Activated CD4-positive, alpha-beta T cell treated with anti-CD3 and anti-CD28 coated beads for 1 hour (primary cell): Measurements from ENCODE around the gene P2RY6.

Source experiments
- DNase-seq: peaks from one replicate; pipeline ENCODE4 v3.0.0-alpha.2; 2020

P2RY6 gene

DNA sequence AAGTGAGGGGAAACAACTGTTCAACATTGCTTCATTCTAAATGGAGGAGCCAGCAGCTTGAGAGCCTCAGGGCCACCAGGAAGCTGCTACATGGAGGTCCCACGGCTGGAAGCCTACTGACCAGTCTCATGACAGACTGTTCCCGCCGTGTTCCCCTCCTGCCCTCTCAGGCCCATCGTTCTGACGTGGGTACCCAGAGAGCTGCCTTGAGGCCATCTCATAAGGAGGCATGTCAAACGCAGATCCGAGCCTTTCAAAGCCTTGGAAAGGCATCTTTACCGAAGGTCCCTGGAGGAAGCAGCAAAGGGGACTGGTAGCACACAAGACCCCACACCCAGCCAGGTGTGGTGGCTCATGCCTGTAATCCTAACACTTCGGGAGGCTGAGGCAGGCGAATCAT is 27.6 kb downstream of the P2RY6 start:
- no peak for DNase-seq

DNA sequence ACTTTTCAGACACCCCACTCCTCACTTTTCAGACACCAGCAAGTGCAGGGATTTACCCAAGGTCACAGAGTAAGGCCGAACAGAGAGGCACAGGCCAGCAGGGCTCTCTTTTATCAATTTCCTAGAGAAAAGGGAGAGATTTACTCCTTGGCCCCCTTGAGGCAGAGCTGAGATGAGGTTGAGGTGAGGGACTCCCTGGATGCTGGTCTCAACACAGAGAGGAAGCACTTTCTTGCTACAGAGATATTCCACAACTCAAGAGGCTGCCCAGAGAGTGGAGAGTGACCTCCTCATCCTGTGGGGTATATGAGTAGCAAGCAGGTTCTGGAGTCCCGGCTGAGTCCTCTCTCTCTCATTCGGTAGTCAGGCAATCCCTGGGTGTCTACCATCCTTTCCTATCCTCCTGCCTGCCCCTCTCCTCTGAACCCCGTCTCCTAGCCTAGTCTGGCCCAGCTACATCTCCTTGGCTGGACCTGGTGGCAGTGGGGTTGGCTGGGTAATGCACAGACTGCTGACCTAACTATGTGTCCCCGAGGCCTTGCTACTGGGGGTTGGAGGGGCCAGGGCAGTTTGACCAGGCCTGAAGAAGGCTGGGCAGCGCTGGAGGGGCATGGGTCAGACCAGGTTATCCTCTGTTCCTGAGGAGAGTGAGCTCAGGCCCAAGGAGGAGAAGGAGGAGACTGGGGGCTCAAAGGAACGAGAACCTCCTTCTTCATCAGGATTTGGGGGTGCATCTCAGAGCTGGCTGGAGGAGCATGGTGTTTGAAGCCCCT is 34.1 kb downstream of the P2RY6 start:
- no peak for DNase-seq

DNA sequence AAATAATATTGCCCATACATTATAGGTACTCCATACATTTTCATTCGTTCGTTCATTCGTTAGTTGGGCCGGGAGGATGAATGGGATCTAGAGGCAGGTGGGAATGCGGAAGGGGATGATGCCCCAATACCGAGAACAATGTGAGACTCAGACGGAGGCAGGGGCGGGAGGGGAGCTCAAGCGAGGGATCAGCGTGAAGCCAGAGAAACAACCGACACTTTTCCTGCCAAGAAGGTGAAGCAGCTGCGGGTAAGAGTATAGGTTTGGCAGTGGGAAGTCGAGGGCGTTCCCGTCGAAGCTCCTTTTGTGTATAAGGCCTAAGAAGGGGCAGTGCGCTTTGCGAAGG is 34.8 kb downstream of the P2RY6 start:
- no peak for DNase-seq

DNA sequence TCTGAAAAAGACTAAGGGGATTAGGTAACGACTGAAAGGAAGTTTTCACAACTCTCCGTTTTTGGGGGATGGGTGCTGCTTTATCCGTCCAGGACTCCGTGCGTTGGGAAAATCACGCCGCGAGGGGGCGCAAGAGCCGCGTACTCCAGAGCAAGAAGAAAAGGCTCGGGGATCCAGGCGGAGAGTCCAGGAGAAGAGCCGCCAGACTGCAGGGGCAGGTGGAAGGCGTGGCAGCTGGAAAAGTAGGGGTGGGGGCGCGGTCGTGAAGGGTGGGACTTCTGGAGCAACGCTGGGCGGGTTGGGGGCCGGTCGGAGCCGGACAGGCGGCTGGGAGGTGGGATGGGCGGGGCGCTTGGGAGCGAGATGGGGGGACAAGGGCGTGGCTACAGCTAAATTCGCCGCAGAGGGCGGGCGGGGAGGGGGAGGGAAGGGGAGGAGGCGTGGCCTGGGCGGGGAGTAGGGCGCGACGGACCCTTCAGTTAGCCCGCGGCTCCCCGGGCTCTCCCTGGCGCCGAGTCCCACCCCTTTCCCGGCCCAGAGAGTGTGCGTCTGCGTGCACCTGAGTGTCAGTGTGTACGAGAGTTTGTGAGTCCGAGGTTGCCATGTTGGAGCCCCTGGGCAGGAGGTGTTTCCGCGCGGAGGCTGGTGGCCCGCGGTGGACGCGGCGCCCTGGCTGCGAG is 35.3 kb downstream of the P2RY6 start:
- peak; percentile 80 for DNase-seq

DNA sequence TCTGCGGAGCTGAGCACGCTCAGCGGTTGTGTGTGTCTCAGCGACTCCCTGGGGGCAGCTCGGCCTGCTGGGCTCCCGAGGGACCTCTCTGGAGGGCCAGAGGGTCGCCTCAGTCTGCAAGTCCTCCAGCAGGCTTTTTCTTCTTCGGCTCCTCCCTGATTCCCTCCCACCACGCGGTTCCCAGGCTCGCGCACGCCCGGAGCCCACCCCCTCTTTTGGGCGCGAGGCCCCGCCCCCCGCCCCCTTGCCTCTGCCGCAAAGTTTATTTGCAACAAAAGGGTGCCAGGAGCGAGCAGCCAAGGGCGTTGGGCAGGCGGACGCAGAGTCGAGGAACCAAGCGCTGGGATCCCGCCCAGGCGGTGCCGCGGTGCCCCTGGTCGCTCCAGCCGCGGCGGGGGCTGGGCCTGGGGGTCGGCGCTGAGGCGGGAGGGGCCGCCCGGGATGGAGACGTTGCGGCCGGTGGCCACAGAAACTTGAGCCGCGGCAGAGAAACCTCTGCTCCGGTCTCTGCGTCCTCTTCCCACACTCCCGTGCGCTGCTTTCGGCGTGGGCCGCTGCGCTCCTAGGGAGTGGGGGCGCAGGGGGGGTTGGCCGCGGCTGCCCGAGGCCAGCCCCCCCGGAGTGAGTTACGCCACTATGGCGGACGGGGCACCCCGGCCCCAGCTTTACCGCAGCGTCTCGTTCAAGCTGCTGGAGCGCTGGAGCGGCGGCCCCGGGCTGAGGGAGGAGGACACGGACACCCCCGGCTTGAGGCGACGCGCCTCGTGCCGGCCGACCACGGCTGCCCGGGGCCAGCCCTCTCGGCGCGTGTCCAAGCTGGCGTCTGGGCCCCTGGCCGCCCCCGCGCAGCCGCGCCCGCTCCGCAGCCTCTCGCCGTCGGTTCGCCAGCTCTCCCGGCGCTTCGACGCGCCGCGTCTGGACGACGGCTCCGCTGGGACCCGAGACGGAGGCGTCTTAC is 36.1 kb downstream of the P2RY6 start, which contains the start of gene ARHGEF17:
ARHGEF17 (plus strand) TSS at position 274 of the 958 bp plus-strand sequence; CDS start at position 637, 363 bp downstream.
- DNase-seq = no peak

DNA sequence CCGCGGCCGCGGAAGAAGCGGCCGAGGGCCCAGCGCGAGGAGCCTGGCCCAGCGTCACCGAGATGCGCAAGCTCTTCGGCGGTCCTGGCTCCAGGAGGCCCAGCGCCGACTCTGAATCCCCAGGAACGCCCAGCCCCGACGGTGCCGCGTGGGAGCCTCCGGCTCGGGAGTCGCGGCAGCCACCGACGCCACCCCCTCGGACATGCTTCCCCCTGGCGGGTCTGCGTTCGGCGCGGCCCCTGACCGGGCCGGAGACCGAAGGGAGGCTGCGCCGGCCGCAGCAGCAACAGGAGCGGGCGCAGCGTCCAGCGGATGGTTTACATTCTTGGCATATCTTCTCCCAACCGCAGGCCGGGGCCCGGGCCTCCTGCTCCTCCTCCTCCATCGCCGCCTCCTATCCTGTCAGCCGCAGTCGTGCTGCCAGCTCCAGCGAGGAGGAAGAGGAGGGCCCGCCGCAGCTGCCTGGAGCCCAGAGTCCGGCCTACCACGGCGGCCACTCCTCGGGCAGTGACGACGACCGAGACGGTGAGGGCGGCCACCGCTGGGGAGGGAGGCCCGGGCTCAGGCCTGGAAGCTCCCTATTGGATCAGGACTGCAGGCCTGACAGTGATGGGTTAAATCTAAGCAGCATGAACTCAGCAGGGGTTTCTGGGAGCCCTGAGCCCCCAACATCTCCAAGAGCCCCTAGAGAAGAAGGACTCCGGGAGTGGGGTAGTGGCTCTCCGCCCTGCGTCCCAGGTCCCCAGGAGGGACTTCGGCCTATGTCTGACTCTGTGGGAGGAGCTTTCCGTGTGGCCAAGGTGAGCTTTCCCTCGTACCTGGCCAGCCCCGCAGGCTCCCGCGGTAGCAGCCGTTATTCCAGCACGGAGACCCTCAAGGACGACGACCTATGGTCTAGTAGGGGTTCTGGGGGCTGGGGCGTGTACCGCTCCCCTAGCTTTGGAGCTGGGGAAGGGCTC is 37.1 kb downstream of the P2RY6 start:
- no peak for DNase-seq

DNA sequence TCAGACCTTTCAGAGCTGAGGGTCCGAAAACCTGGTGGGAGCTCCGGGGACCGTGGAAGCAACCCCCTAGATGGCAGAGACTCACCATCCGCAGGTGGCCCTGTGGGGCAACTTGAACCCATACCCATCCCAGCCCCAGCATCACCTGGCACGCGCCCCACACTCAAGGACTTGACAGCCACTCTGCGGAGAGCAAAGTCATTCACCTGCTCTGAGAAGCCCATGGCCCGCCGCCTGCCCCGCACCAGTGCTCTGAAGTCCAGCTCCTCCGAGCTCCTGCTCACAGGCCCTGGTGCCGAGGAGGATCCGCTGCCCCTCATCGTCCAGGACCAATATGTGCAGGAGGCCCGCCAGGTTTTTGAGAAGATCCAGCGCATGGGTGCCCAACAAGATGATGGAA is 37.9 kb downstream of the P2RY6 start:
- no peak for DNase-seq

DNA sequence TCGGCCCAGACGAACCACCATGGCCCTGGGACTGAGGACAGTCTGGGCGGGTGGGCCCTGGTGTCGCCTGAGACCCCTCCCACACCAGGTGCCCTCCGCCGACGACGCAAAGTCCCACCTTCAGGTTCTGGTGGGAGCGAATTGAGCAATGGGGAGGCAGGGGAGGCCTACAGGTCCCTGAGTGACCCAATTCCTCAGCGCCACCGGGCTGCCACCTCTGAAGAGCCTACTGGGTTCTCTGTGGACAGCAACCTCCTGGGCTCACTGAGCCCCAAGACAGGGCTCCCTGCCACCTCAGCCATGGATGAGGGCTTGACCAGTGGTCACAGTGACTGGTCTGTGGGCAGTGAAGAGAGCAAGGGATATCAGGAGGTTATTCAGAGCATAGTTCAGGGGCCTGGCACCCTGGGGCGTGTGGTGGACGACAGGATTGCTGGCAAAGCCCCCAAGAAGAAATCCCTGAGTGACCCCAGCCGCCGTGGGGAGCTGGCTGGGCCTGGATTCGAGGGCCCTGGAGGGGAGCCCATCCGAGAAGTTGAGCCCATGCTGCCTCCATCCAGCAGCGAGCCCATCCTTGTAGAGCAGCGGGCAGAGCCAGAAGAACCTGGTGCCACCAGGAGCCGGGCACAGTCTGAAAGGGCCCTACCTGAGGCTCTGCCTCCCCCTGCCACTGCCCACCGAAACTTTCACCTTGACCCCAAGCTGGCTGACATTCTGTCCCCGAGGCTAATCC is 38.7 kb downstream of the P2RY6 start:
- DNase-seq = no peak

DNA sequence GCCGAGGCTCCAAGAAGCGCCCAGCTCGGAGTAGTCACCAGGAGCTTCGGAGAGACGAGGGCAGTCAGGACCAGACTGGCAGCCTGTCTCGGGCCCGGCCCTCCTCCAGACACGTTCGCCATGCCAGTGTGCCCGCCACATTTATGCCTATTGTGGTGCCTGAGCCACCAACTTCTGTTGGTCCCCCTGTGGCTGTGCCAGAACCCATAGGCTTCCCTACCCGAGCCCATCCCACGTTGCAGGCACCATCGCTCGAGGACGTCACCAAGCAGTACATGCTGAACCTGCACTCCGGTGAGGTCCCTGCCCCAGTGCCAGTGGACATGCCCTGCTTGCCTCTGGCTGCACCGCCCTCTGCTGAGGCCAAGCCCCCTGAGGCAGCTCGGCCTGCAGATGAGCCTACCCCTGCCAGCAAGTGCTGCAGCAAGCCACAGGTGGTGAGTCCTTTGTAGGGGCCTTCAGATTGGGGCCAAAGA is 39.3 kb downstream of the P2RY6 start:
- no peak for DNase-seq

DNA sequence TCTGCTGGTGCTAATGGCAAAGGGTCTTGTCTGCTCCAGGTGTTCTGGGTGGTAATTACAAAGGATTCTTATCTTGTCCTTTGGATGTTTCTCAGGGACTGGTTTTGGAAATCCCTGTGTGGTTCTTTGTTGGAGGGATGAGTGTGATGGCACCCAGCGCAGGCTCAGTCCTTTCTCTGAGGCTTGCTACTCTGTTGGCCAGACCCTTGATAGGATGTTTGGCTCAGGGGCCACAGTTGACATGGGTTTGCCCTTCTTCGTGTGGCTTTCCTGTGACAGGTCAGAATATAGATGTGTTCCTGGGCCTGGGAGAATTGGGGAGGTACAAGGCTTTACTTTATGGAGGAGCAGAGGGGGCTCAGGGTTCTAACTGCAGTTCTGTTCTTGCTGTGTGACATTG is 39.9 kb downstream of the P2RY6 start:
- no peak for DNase-seq

DNA sequence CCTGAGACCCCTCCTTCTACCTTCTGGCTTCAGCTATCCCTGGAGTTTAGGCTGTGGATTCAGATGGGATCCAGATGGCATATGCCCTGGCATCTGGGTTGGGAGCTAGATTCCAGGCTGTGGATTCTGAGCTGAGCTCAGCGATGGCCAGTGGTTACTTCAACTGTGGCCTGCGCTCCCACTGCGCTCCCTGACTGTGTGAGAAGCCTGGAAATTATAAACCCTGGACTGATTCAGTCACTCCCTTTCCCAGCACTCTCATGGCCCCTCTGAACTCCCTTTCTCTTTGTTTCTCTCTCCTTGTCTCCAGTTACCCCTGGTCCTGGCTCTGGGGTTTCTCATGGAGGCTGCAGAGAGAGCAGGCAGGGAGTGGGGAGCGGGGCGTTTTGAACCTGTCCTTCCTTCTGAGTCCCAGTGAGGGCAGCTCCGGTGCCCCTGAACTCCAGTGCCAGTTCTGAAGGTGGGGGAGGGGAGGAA is 40.8 kb downstream of the P2RY6 start:
- DNase-seq = no peak

DNA sequence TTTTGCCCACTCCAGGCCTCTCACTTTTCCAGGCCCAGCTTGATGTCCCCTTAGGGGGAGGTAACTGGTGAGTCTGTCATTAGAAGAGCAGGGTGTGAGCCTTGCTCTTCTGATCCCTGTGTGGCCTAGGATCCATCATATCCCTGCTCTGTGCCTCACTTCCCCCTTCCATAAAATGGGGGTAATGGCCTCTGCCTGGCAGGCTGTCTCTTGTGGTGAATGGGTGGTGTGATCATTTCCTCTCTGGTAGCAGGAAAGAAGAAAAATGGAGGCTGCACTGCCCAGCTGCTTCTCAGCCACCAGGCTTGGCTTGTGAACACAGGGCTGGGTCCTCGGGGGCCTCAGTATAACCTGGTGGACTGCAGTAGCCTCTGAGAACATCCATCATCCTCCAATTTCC is 41.5 kb downstream of the P2RY6 start:
- DNase-seq = no peak

DNA sequence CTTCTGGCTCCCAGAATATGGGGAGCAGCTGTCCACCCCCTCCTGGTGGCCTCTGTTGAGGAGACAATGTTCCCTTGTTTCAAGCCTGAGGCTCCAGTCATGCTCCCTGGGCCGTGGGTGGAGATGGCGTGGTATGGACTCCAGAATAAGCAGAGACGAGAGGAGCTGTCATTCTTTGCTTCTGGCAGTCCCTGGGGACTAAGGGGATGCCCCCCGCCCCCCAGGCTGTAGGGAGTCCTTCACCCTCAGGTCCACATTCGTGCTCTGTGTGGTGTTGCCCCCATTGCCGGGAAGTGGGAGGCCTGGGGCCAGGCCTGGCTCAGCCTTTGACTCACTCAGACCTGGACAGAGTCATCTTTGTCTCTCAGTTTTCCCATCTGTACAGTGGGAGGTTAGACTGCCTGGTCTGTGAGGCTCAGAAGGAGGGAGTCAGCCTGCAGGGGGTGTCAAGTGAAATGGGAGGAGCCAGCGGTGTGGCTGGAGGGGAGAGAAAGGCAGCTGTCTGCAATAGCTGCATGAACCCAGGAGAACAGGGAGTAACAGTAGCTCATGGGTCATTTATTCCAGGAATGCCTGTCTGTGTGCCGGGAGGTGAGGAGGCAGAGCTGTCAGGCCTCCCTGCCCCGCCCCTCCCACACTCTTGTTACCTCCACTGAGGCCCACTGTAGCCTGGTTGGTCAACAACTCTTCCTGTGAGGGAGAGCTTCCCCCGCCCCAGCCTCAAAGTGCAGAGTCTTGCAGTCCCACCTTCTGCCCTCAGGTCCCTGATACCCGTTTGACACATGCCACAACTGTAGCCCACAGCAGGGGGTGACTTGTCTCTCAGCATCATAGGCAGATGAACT is 42.2 kb downstream of the P2RY6 start:
- DNase-seq = no peak

DNA sequence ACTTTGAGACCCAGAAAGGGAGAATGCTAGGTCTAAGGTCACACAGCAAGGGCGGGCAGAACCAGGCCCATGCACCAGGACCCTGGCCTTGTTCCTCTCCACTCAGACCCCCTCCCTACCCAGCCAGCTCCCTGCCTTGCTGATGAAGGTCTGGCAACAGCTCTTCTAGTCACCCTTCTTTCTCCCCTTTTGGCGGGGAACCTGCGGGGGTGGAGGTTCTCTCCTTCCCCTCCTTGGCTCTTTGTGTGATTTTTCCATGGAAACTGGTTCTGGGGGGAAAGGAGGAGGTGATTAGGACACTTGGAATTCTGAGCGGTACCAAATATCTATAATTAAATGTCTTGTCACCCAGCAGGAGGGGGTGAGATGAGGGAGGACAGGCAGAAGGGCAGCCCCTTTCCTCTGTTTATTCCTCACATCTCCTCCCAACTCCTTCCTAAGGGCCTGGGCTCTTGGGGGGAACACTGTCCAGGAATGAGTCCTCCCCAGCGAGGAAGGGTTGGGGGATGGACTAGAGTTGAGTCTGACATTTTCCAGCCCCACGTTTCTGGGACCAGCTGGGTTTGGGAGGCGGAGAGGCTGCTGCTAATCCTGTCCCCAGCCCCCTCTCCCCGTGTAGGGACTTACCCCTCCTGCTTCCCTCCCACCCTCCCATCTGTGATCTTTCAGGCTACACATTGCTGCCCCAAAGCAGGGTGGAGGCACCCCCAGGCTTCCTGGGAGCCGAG is 43.3 kb downstream of the P2RY6 start:
- no peak for DNase-seq

DNA sequence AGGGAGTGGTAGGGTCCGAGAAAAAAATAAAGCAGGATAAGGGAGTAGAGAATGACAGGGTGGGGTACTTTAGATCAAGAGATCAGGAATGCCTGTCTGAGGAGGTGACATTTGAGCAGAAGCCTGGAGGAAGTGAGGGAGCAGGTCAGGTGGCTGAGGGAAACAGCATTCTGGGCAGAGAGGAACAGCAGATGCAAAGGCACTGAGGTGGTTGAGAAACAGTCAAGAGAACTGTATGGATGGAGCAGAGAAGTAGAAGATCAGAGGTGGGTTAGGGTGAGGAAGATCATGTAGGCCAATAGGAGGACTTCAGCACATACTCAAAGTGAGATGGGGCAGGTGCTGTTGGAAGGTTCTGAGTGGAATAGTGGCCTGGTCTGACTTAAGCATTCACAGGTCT is 44.3 kb downstream of the P2RY6 start:
- DNase-seq = no peak

DNA sequence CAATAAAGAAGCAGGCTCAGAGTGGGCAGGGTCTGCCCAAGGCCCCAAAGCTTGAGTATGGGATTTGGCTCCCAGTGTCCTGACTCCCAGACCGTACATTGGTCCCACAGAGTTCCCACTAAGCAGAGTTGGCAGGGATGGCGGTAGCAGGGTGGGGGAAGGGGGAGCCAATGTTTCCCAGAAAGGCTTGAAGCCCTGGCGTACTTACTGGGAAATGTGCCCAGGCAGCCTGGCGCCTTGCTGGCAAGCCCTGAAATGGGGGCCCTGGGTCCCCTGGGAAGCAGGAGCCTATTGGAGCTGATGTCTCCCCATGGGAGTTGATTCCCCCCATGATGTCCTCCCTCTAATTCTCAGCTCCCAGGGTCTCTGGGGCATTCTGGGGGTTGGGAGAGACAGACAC is 45.2 kb downstream of the P2RY6 start:
- no peak for DNase-seq

DNA sequence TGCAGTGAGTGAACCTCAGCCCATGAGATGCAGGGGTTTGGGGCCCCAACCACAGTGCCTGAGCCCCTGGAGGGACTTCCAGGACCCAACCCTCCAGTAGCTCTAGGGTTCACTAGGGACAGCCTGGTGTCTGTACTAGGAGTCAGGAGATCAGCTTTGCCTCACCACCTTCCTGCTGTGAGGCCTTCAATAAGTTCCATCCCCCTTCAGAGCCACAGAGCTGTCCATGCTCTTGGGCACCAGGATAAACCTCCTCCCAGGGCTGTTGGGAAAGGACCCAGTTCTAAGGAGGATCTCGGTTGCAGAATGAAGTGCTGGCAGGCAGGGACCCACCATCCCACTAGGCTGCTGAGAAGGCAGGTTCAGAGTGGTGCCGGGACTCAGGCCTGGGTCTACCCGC is 45.7 kb downstream of the P2RY6 start:
- DNase-seq = no peak

DNA sequence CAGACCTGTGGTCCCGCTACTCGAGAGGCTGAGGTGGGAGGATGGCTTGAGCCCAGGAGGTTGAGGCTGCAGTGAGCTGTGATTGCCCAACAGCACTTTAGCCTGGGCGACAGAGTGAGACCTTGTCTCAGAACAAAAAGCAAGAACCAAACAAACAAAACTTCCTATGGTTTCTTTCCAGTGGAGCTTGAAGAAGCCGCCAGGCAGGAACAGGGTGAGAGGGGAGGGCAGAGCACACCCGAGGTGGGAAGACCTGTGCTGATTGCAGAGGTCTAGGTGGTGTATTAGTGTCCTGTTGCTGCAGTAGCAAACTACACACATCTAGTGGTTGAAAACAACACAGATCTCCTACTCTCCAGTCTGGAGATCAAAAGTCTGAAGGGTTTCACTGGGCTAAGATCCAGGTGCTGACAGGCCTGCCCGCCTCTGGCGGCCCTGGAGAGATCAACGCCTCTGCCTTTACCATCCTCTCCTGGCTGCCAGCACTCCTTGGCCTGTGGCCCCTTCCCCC is 46.4 kb downstream of the P2RY6 start:
- no peak for DNase-seq
